NB4 (cell line): ENCODE measurements around the gene KATNB1.
"Not testable (repeated sequence)": the region's sequence is repeated elsewhere in the genome, so short reads cannot be mapped to it uniquely, and the experiment has no call there.

Source experiments
- DNase-seq: peaks from one replicate; pipeline ENCODE4 v3.0.0; 2010; ENCODE audit warnings: low read depth
- H3K4me3 ChIP-seq: one replicate; pipeline ENCODE4 v1.5.1; 2011; ENCODE audit warnings: mild to moderate bottlenecking, low read depth, low read length, moderate library complexity
- CTCF ChIP-seq: IDR thresholded peaks from one replicate; pipeline ENCODE4 v1.5.1; 2012; ENCODE audit warnings: low read depth, low read length
- MAX ChIP-seq: IDR thresholded peaks from 2 replicates; pipeline ENCODE4 v1.6.1; 2011; ENCODE audit warnings: low read depth, low read length
- MYC ChIP-seq: IDR thresholded peaks from 2 replicates; pipeline ENCODE4 v1.6.1; 2011; ENCODE audit warnings: low read depth, low read length
- POLR2A ChIP-seq: IDR thresholded peaks from 2 replicates; pipeline ENCODE4 v1.6.1; 2011; ENCODE audit warnings: mild to moderate bottlenecking; ENCODE audit not compliant: insufficient read length; ENCODE audit errors: extremely low read depth

The KATNB1 gene

GRCh38 chr16:57711346-57711745 is 24.2 kb upstream of the KATNB1 start:
- no peak for TF ChIP-seq MAX
- no peak for TF ChIP-seq POLR2A
- TF ChIP-seq CTCF = no peak
- no peak for TF ChIP-seq MYC
- no peak overlapping the region for H3K4me3 ChIP-seq
- DNase-seq = no peak

- no peak for TF ChIP-seq CTCF
- H3K4me3 ChIP-seq = no peak overlapping the region
- DNase-seq = no peak
Observed at GRCh38 chr16:57711993-57712392, 23.6 kb upstream of the KATNB1 start.

GRCh38 chr16:57712569-57712968 is 23.0 kb upstream of the KATNB1 start:
- not testable (repeated sequence) for H3K4me3 ChIP-seq, DNase-seq

GRCh38 chr16:57713596-57713995 is 22.0 kb upstream of the KATNB1 start:
- TF ChIP-seq MAX = no peak
- no peak for TF ChIP-seq MYC
- TF ChIP-seq CTCF = no peak
- no peak for TF ChIP-seq POLR2A
- no peak for DNase-seq
- H3K4me3 ChIP-seq = no peak overlapping the region

GRCh38 chr16:57714047-57714446 is 21.5 kb upstream of the KATNB1 start:
- DNase-seq = no peak
- TF ChIP-seq CTCF = no peak
- TF ChIP-seq MAX = no peak
- TF ChIP-seq POLR2A = no peak
- TF ChIP-seq MYC = no peak
- H3K4me3 ChIP-seq = no peak overlapping the region

GRCh38 chr16:57720142-57720575 is 15.4 kb upstream of the KATNB1 start:
- TF ChIP-seq MAX = 0 out of 2 replicates have a peak, but pooled peaks have one; percentile 16
- TF ChIP-seq POLR2A = no peak
- 0 out of 2 replicates have a peak, but pooled peaks have one; percentile 47 for TF ChIP-seq MYC
- peak; percentile 81 for TF ChIP-seq CTCF
- H3K4me3 ChIP-seq = no peak overlapping the region
- DNase-seq = peak; percentile 85
